GF-D8 (cell line): ENCODE measurements around the gene ITFG1.
A peak's percentile ranks its signal among the peaks of the same experiment; 100 is the strongest.

Experiments
- DNase-seq: peaks from one replicate; lab custom pipeline; 2025; lab: John Stamatoyannopoulos, UW

ITFG1 gene

GRCh38 chr16:47460711-47461597 is at the start of gene ITFG1, which contains the start of gene PHKB:
Gene ITFG1, minus strand, starts transcription at chr16:47461063. Its CDS starts 18 bp downstream, at chr16:47461045.
Gene PHKB, plus strand, starts transcription at chr16:47461331. Its CDS starts 20 bp downstream, at chr16:47461351.
- peak; percentile 69 for DNase-seq

GRCh38 chr16:47507701-47508100 is 46.8 kb upstream of the ITFG1 start:
- DNase-seq, result peak; percentile 10

- DNase-seq, result no peak
These were observed 45.9 kb upstream of the ITFG1 start for GRCh38 chr16:47506800-47507199.

GRCh38 chr16:47504599-47504998 is 43.7 kb upstream of the ITFG1 start:
- no peak for DNase-seq

GRCh38 chr16:47503936-47504335 is 43.1 kb upstream of the ITFG1 start:
- DNase-seq, result no peak

GRCh38 chr16:47499700-47500264 is 38.9 kb upstream of the ITFG1 start:
- DNase-seq, result no peak

GRCh38 chr16:47499080-47499699 is 38.3 kb upstream of the ITFG1 start:
- no peak for DNase-seq

- DNase-seq, result no peak
These were observed 32.8 kb upstream of the ITFG1 start for GRCh38 chr16:47493381-47494337.

GRCh38 chr16:47492428-47493377 is 31.8 kb upstream of the ITFG1 start:
- peak; percentile 53 for DNase-seq

GRCh38 chr16:47492036-47492427 is 31.2 kb upstream of the ITFG1 start:
- DNase-seq, result no peak

- DNase-seq, result no peak
These were observed 29.6 kb upstream of the ITFG1 start for GRCh38 chr16:47490471-47490870.

- DNase-seq, result no peak
These were observed 27.2 kb upstream of the ITFG1 start for GRCh38 chr16:47488051-47488450.

GRCh38 chr16:47486856-47487255 is 26.0 kb upstream of the ITFG1 start:
- DNase-seq, result no peak

GRCh38 chr16:47483616-47484015 is 22.8 kb upstream of the ITFG1 start:
- DNase-seq, result no peak

- no peak for DNase-seq
These were observed 21.0 kb upstream of the ITFG1 start for GRCh38 chr16:47481698-47482374.

- DNase-seq, result no peak
These were observed 19.5 kb upstream of the ITFG1 start for GRCh38 chr16:47480410-47480809.

GRCh38 chr16:47477679-47478078 is 16.8 kb upstream of the ITFG1 start:
- no peak for DNase-seq

- no peak for DNase-seq
These were observed 15.9 kb upstream of the ITFG1 start for GRCh38 chr16:47476654-47477345.

GRCh38 chr16:47475786-47476185 is 14.9 kb upstream of the ITFG1 start:
- no peak for DNase-seq
